Testis (tissue), 2 donors: ENCODE measurements around the gene RPS6KA3.

ENCODE experiments used
- POLR2A ChIP-seq: fragments of 450-650 bp; IDR thresholded peaks from one replicate; pipeline ENCODE4 v1.6.1; 2017; ENCODE audit warnings: antibody characterized with exemption, mild to moderate bottlenecking, moderate library complexity
- TF ChIP-seq, protein P1 (sequence below), 3 experiments: fragments of 450-650 bp in 2 of 3; fragments of 200-600 bp in 1 of 3; sonication (generic) in 1 of 3; IDR thresholded peaks; one replicate each; pipeline ENCODE4 v1.5.1; 2016 to 2019; ENCODE audit warnings: antibody characterized with exemption in 3 of 3, mild to moderate bottlenecking in 2 of 3, moderate library complexity in 1 of 3

DNA sequence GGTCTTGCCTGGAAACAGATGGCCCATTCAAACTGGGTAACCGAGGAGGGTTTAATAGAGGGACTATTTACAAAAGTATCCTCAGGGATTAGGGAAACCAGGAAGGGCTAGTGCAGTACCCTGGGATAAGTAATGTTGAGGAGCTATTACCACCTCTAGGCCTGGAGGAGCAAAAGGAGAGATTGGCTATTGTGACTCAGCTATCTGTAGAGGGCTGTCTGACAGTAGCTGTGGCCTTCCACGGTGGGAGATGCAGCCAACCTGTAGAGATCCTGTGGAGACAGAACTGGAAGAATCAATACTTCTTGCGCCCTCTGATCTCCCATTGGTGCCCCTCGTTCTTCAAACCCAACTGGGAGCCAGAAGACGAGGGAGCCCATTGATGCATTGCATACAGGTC is 34.1 kb upstream of the RPS6KA3 start:
- TF ChIP-seq POLR2A = no peak
- TF ChIP-seq, protein P1, sequence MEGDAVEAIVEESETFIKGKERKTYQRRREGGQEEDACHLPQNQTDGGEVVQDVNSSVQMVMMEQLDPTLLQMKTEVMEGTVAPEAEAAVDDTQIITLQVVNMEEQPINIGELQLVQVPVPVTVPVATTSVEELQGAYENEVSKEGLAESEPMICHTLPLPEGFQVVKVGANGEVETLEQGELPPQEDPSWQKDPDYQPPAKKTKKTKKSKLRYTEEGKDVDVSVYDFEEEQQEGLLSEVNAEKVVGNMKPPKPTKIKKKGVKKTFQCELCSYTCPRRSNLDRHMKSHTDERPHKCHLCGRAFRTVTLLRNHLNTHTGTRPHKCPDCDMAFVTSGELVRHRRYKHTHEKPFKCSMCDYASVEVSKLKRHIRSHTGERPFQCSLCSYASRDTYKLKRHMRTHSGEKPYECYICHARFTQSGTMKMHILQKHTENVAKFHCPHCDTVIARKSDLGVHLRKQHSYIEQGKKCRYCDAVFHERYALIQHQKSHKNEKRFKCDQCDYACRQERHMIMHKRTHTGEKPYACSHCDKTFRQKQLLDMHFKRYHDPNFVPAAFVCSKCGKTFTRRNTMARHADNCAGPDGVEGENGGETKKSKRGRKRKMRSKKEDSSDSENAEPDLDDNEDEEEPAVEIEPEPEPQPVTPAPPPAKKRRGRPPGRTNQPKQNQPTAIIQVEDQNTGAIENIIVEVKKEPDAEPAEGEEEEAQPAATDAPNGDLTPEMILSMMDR (IDR thresholded peaks at IDR 0.05) = no peak
